B cell (primary cell): ENCODE data around the gene TBX2. TPM values are rescaled to one million over a fixed set of nuclear protein-coding genes. Genes with fewer than 3 reads are reported as not detected.

Source experiments
- ATAC-seq: fragments of 200-7000 bp; cut with Tn5 transposase; one replicate; pipeline ENCODE4 v1.10.0; 2021; ENCODE audit warnings: low read depth, mild to moderate bottlenecking, moderate number of reproducible peaks, moderate library complexity
- CTCF ChIA-PET: fragments of 350-600 bp; sonication (Branson Sonifier 250); formaldehyde crosslinking; loops from one replicate; lab custom pipeline; 2021; ENCODE audit warnings: antibody characterized with exemption, inconsistent platforms; lab: Charles Lee
- POLR2A ChIA-PET: fragments of 350-600 bp; sonication (Branson Sonifier 250); formaldehyde crosslinking; loops from one replicate; lab custom pipeline; 2021; ENCODE audit warnings: antibody characterized with exemption; lab: Charles Lee
- DNase-seq: peaks from one replicate; pipeline ENCODE4 v3.0.0; 2013
- H2AFZ ChIP-seq: 2 replicates; pipeline ENCODE4 v1.6.1; 2012; ENCODE audit warnings: mild to moderate bottlenecking, low read depth, low read length; ENCODE audit not compliant: insufficient read depth, poor library complexity, severe bottlenecking
- H3K27ac ChIP-seq, 2 donors: 1 replicate in 1 of 2; 2 replicates in 1 of 2; pipeline ENCODE4 v1.5.1; 2012 to 2013; ENCODE audit warnings: low read length in 2 of 2, mild to moderate bottlenecking in 2 of 2, moderate library complexity in 1 of 2
- H3K27me3 ChIP-seq, 4 experiments: fragments of 200-600 bp in 1 of 4; sonication (generic) in 1 of 4; replicated peaks in 1 of 4; 1 replicate in 2 of 4; 2 replicates in 2 of 4; pipeline versions ENCODE4 v1.6.1 to v1.7.0; 2013 to 2016; ENCODE audit warnings: low read length in 3 of 4, mild to moderate bottlenecking in 2 of 4, mixed read lengths in 1 of 4, moderate library complexity in 1 of 4; ENCODE audit not compliant: insufficient read depth in 4 of 4, control insufficient read depth in 3 of 4; ENCODE audit errors: control extremely low read depth in 1 of 4
- H3K36me3 ChIP-seq, 2 experiments: replicated peaks in 1 of 2; 1 replicate in 1 of 2; 2 replicates in 1 of 2; pipeline versions ENCODE4 v1.6.1 to v1.7.1; 2013; ENCODE audit warnings: low read length in 1 of 2; ENCODE audit not compliant: insufficient read depth in 2 of 2, control insufficient read depth in 1 of 2; ENCODE audit errors: control extremely low read depth in 1 of 2, extremely low read depth in 1 of 2
- H3K4me1 ChIP-seq, 2 donors: fragments of 200-600 bp in 1 of 2; sonication (generic) in 1 of 2; 1 replicate in 1 of 2; 2 replicates in 1 of 2; pipeline versions ENCODE4 v1.5.1 to v1.6.1; 2013 to 2017; ENCODE audit warnings: low read length in 2 of 2; ENCODE audit not compliant: control insufficient read depth in 2 of 2, insufficient read depth in 2 of 2
- H3K4me2 ChIP-seq: replicated peaks from 2 replicates; pipeline ENCODE3; 2012; ENCODE audit warnings: mild to moderate bottlenecking, low read depth, low read length; ENCODE audit not compliant: poor library complexity, severe bottlenecking
- H3K4me3 ChIP-seq, 5 experiments: fragments of 200-600 bp in 1 of 5; sonication (generic) in 1 of 5; 1 replicate in 3 of 5; 2 replicates in 2 of 5; pipeline versions ENCODE4 v1.5.1 to v1.7.0; 2011 to 2016; ENCODE audit warnings: low read length in 4 of 5, mild to moderate bottlenecking in 4 of 5, low read depth in 2 of 5, control low read depth in 1 of 5, moderate library complexity in 1 of 5; ENCODE audit not compliant: insufficient read depth in 1 of 5; ENCODE audit errors: control extremely low read depth in 1 of 5, extremely low read depth in 1 of 5
- H3K79me2 ChIP-seq: fragments of 200-600 bp; sonication (generic); one replicate; pipeline ENCODE4 v1.6.0; 2016; ENCODE audit warnings: low read length; ENCODE audit not compliant: control insufficient read depth, insufficient read depth
- H3K9ac ChIP-seq: fragments of 200-600 bp; sonication (generic); 2 replicates; pipeline ENCODE4 v1.6.1; 2017; ENCODE audit warnings: mild to moderate bottlenecking, low read length, moderate library complexity
- H3K9me3 ChIP-seq, 3 donors: one replicate each; pipeline versions ENCODE4 v1.6.1 to v1.7.1; 2013; ENCODE audit warnings: low read length in 2 of 3; ENCODE audit not compliant: control insufficient read depth in 2 of 3, insufficient read depth in 1 of 3; ENCODE audit errors: control extremely low read depth in 1 of 3
- H4K20me1 ChIP-seq: 2 replicates; pipeline ENCODE4 v1.6.0; 2012; ENCODE audit warnings: mild to moderate bottlenecking, low read length; ENCODE audit not compliant: insufficient read depth, control insufficient read depth, poor library complexity, severe bottlenecking
- H3K27ac Mint-ChIP-seq: one replicate; pipeline ENCODE4 v1.8.0; 2021; ENCODE audit warnings: mixed read lengths
- H3K27me3 Mint-ChIP-seq: one replicate; pipeline ENCODE4 v1.8.0; 2021; ENCODE audit warnings: mixed read lengths
- H3K4me1 Mint-ChIP-seq: one replicate; pipeline ENCODE4 v1.8.0; 2021; ENCODE audit warnings: mixed read lengths
- H3K4me3 Mint-ChIP-seq: one replicate; pipeline ENCODE4 v1.8.0; 2021; ENCODE audit warnings: mixed read lengths
- H3K9me3 Mint-ChIP-seq: one replicate; pipeline ENCODE4 v1.8.0; 2022; ENCODE audit warnings: mixed read lengths; ENCODE audit not compliant: insufficient read depth
- CTCF ChIP-seq: fragments of 200-600 bp; IDR thresholded peaks from one replicate; pipeline ENCODE4 v1.8.0; 2022; ENCODE audit warnings: antibody characterized with exemption, mild to moderate bottlenecking
- EZH2 ChIP-seq: IDR thresholded peaks from 2 replicates; pipeline ENCODE4 v1.6.1; 2012; ENCODE audit warnings: borderline replicate concordance, low read depth, mild to moderate bottlenecking, moderate library complexity, low read length; ENCODE audit not compliant: insufficient read depth, poor library complexity, severe bottlenecking
- WGBS: methylation state at CpG from one replicate; pipeline ENCODE4 v1.1.5; 2013; ENCODE audit warnings: missing lambda C conversion rate; ENCODE audit not compliant: insufficient coverage; 5-methylcytosine and 5-hydroxymethylcytosine counted together
- intact Hi-C: fragments of 100-400 bp; cut with micrococcal nuclease; formaldehyde crosslinking; loops from one replicate; pipeline ENCODE4 v1.10.0; 2022
- polyA plus RNA-seq: library from polyadenylated mRNA; depleted of rRNA; stranded (reverse); fragments of >200 nt; gene quantifications from 2 replicates; pipeline ENCODE4 v1.2.3, GENCODE V29; 2012
- total RNA-seq, 2 donors: library from RNA; stranded (reverse); fragments of 120-200 nt in 1 of 2; gene quantifications; 1 replicate in 1 of 2; 2 replicates in 1 of 2; pipeline versions ENCODE4 v1.2.3 to v1.2.4, GENCODE V29; 2013 to 2022

The TBX2 gene
- total and polyA plus RNA-seq, 2 donors (not counting 1 experiment from before 2014, with no cell fraction given): not detected

- Mint-ChIP-seq H3K27ac (no peak overlapping the region), H3K27me3 (peaks cover 59% of the 10 kb centered on the region), H3K9me3 (no peaks in the 10 kb centered on the region), H3K4me1 (no peaks in the 10 kb centered on the region), H3K4me3 (no peak overlapping the region)
- no peak overlapping the region for H3K9ac ChIP-seq
- POLR2A ChIA-PET: no interaction called here
- H2AFZ ChIP-seq: no peak overlapping the region
- TF ChIP-seq CTCF (no peak), EZH2 (no peak)
- no peaks in the 10 kb centered on the region for H3K9me3 ChIP-seq
- no peaks in the 10 kb centered on the region for H3K36me3 ChIP-seq
- H3K79me2 ChIP-seq: no peaks in the 10 kb centered on the region
- H3K27me3 ChIP-seq: peaks cover 0 to 28% (median 2%) of the 10 kb centered on the region in 4 experiments
- no peak overlapping the region for H3K4me2 ChIP-seq
- H3K4me3 ChIP-seq: no peak overlapping the region
- CTCF ChIA-PET: interaction anchor here (1.6 kb wide), 1 partner anchor 8 kb away, joined by 9 read pairs; no protein-coding TSS in a partner anchor
- intact Hi-C loops: no loop called here
- no peaks in the 10 kb centered on the region for H4K20me1 ChIP-seq
- no peak overlapping the region for H3K27ac ChIP-seq
- 93% methylated on average over 7 of the region's 10 CpGs for WGBS
- ATAC-seq: no peak
- no peak for DNase-seq
- H3K4me1 ChIP-seq: no peaks in the 10 kb centered on the region
Observed at GRCh38 chr17:61423967-61424649, 24.5 kb downstream of the TBX2 start.

GRCh38 chr17:61425682-61426481 lies 26.2 kb downstream of the TBX2 start:
- H2AFZ ChIP-seq: no peak overlapping the region
- no peak overlapping the region for H3K4me2 ChIP-seq
- H4K20me1 ChIP-seq: no peaks in the 10 kb centered on the region
- peaks cover 48% of the 10 kb centered on the region for H3K27me3 Mint-ChIP-seq
- no peaks in the 10 kb centered on the region for H3K4me1 ChIP-seq
- H3K9me3 ChIP-seq: no peaks in the 10 kb centered on the region
- no peaks in the 10 kb centered on the region for H3K36me3 ChIP-seq
- TF ChIP-seq CTCF (no peak), EZH2 (no peak)
- intact Hi-C loops: no loop called here
- no peak overlapping the region for H3K9ac ChIP-seq
- no peaks in the 10 kb centered on the region for H3K9me3 Mint-ChIP-seq
- 69% methylated on average over 11 of the region's 11 CpGs for WGBS
- no peak overlapping the region for H3K27ac ChIP-seq
- H3K27me3 ChIP-seq: peaks cover 0 to 21% (median 1%) of the 10 kb centered on the region in 4 experiments
- DNase-seq (no peak), ATAC-seq (no peak)
- ChIA-PET CTCF (interaction anchor here (1.1 to 1.6 kb wide), 2 partner anchors 10 to 14 kb away, joined by 3 to 9 read pairs; no protein-coding TSS in a partner anchor), POLR2A (no interaction called here)
- H3K4me3 Mint-ChIP-seq: no peak overlapping the region
- H3K27ac Mint-ChIP-seq: no peak overlapping the region
- no peaks in the 10 kb centered on the region for H3K4me1 Mint-ChIP-seq
- H3K79me2 ChIP-seq: no peaks in the 10 kb centered on the region
- no peak overlapping the region for H3K4me3 ChIP-seq
